Activated T-helper 1 cell treated with anti-CD3 and anti-CD28 coated beads, Interleukin-12 subunit alpha, Interleukin-12 subunit beta, Interleukin-2, Interleukin-4 antibody, amounts not matched to agents 30 ng/mL and 10 ng/mL and 1 ng/mL, durations not matched to agents 14 hours and 24 hours and 36 hours (primary cell): ENCODE data around the gene CELA1. TPM values are rescaled to one million over a fixed set of nuclear protein-coding genes. Genes with fewer than 3 reads are reported as not detected.

ENCODE experiments used
- DNase-seq: peaks from one replicate; pipeline ENCODE4 v3.0.0; 2021; ENCODE audit warnings: low spot score
- H3K27ac Mint-ChIP-seq: one replicate; pipeline ENCODE4 v1.8.0; 2021; ENCODE audit warnings: mild to moderate bottlenecking, mixed read lengths
- H3K27me3 Mint-ChIP-seq: one replicate; pipeline ENCODE4 v1.8.0; 2022; ENCODE audit warnings: mild to moderate bottlenecking, moderate library complexity, mixed read lengths; ENCODE audit not compliant: insufficient read depth
- H3K36me3 Mint-ChIP-seq: one replicate; pipeline ENCODE4 v1.8.0; 2021; ENCODE audit warnings: low read depth, mixed read lengths
- H3K4me1 Mint-ChIP-seq: one replicate; pipeline ENCODE4 v1.8.0; 2021; ENCODE audit warnings: low read depth, mixed read lengths
- H3K4me3 Mint-ChIP-seq: one replicate; pipeline ENCODE4 v1.8.0; 2021; ENCODE audit warnings: mild to moderate bottlenecking, moderate library complexity, mixed read lengths
- H3K9me3 Mint-ChIP-seq: one replicate; pipeline ENCODE4 v1.8.0; 2021; ENCODE audit warnings: mixed read lengths
- intact Hi-C: fragments of 100-400 bp; cut with micrococcal nuclease; formaldehyde crosslinking; loops from one replicate; pipeline ENCODE4 v1.15.1; 2024
- total RNA-seq: library from RNA; stranded (reverse); gene quantifications from 2 replicates; pipeline ENCODE4 v1.2.3, GENCODE V29; 2022

The CELA1 gene
- total RNA-seq, 1 donor from 2014 or later = not detected

GRCh38 chr12:51370667-51371066 is 24.2 kb upstream of the CELA1 start:
- Mint-ChIP-seq H3K9me3 (no peaks in the 10 kb centered on the region), H3K36me3 (peaks cover 6% of the 10 kb centered on the region), H3K27ac (no peak overlapping the region), H3K4me1 (peaks cover 71% of the 10 kb centered on the region), H3K4me3 (no peak overlapping the region), H3K27me3 (peaks cover 9% of the 10 kb centered on the region)
- intact Hi-C loops = no loop called here
- no peak for DNase-seq

- peaks cover 7% of the 10 kb centered on the region for H3K27me3 Mint-ChIP-seq
- H3K9me3 Mint-ChIP-seq = no peaks in the 10 kb centered on the region
- peak overlapping the region; percentile 56 for H3K4me3 Mint-ChIP-seq
- peaks cover 6% of the 10 kb centered on the region for H3K36me3 Mint-ChIP-seq
- H3K27ac Mint-ChIP-seq = peak overlapping the region; percentile 70
- intact Hi-C loops = loop anchor here (1.0 to 5.0 kb wide), 9 partner anchors 22 to 602 kb away; partner anchors contain the start of genes ACVR1B, BIN2, DAZAP2 and GALNT6
- peaks cover 71% of the 10 kb centered on the region for H3K4me1 Mint-ChIP-seq
- no peak for DNase-seq
These were observed 23.1 kb upstream of the CELA1 start for GRCh38 chr12:51369581-51369980.

GRCh38 chr12:51368640-51369517 is 22.4 kb upstream of the CELA1 start:
- Mint-ChIP-seq H3K9me3 (no peaks in the 10 kb centered on the region), H3K27ac (peak overlapping the region; percentile 70), H3K4me1 (peaks cover 67% of the 10 kb centered on the region), H3K4me3 (peak overlapping the region; percentile 56), H3K36me3 (peaks cover 5% of the 10 kb centered on the region), H3K27me3 (peaks cover 7% of the 10 kb centered on the region)
- intact Hi-C loops = loop anchor here (1.0 to 5.0 kb wide), 10 partner anchors 22 to 602 kb away; partner anchors contain the start of genes ACVR1B, BIN2, DAZAP2 and GALNT6
- peak; percentile 89 for DNase-seq

- Mint-ChIP-seq H3K4me1 (peaks cover 43% of the 10 kb centered on the region), H3K36me3 (peaks cover 4% of the 10 kb centered on the region), H3K27me3 (peaks cover 11% of the 10 kb centered on the region), H3K9me3 (no peaks in the 10 kb centered on the region), H3K4me3 (no peak overlapping the region), H3K27ac (no peak overlapping the region)
- no peak for DNase-seq
- intact Hi-C loops = loop anchor here (5.0 kb wide), 2 partner anchors 117 to 587 kb away; partner anchors contain the start of gene ACVR1B
These were observed 18.8 kb upstream of the CELA1 start for GRCh38 chr12:51365276-51365675.

GRCh38 chr12:51364001-51364400 is 17.5 kb upstream of the CELA1 start:
- peaks cover 4% of the 10 kb centered on the region for H3K36me3 Mint-ChIP-seq
- H3K4me3 Mint-ChIP-seq = no peak overlapping the region
- H3K27ac Mint-ChIP-seq = no peak overlapping the region
- no peak for DNase-seq
- peaks cover 11% of the 10 kb centered on the region for H3K27me3 Mint-ChIP-seq
- no peaks in the 10 kb centered on the region for H3K9me3 Mint-ChIP-seq
- intact Hi-C loops = loop anchor here (5.0 kb wide), 1 partner anchor 837 kb away; no protein-coding TSS in a partner anchor
- H3K4me1 Mint-ChIP-seq = peaks cover 32% of the 10 kb centered on the region

DNA sequence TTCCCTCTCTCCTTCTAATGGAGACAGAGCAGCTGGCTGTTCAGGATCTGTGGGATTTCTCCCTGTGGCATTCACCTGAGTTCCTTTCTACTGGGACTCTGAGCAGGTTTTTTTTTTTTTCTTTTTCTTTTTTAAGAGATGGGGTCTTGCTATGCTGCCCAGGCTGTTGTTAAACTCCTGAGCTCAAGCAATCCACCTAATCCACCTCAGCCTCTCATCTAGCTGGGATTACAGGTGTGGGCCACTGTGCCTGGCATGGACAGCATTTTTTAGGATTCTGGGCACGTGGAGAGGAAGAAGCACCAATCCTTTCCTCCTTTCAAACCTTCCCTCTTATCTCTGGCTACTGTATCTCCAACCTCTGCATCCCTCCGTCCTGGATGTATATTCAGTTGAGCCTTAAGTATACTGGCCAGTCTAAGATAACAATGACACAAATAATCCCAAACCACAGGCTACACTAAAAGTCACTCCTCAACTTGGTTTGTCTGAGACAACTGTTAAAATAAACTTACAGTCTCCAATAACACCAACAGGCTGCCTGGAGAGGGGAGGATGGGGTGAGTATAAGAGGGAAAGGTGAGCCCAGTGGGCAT is 16.4 kb upstream of the CELA1 start:
- H3K27me3 Mint-ChIP-seq = peaks cover 9% of the 10 kb centered on the region
- H3K9me3 Mint-ChIP-seq = no peaks in the 10 kb centered on the region
- peaks cover 29% of the 10 kb centered on the region for H3K4me1 Mint-ChIP-seq
- peaks cover 5% of the 10 kb centered on the region for H3K36me3 Mint-ChIP-seq
- H3K27ac Mint-ChIP-seq = no peak overlapping the region
- intact Hi-C loops = loop anchor here (5.0 kb wide), 1 partner anchor 836 kb away; no protein-coding TSS in a partner anchor
- DNase-seq = no peak
- no peak overlapping the region for H3K4me3 Mint-ChIP-seq

GRCh38 chr12:51362307-51362706 is 15.8 kb upstream of the CELA1 start:
- Mint-ChIP-seq H3K9me3 (no peaks in the 10 kb centered on the region), H3K27me3 (peaks cover 5% of the 10 kb centered on the region), H3K36me3 (peaks cover 2% of the 10 kb centered on the region), H3K4me3 (no peak overlapping the region), H3K4me1 (peaks cover 29% of the 10 kb centered on the region), H3K27ac (no peak overlapping the region)
- no peak for DNase-seq
- intact Hi-C loops = loop anchor here (5.0 kb wide), 1 partner anchor 835 kb away; no protein-coding TSS in a partner anchor

DNA sequence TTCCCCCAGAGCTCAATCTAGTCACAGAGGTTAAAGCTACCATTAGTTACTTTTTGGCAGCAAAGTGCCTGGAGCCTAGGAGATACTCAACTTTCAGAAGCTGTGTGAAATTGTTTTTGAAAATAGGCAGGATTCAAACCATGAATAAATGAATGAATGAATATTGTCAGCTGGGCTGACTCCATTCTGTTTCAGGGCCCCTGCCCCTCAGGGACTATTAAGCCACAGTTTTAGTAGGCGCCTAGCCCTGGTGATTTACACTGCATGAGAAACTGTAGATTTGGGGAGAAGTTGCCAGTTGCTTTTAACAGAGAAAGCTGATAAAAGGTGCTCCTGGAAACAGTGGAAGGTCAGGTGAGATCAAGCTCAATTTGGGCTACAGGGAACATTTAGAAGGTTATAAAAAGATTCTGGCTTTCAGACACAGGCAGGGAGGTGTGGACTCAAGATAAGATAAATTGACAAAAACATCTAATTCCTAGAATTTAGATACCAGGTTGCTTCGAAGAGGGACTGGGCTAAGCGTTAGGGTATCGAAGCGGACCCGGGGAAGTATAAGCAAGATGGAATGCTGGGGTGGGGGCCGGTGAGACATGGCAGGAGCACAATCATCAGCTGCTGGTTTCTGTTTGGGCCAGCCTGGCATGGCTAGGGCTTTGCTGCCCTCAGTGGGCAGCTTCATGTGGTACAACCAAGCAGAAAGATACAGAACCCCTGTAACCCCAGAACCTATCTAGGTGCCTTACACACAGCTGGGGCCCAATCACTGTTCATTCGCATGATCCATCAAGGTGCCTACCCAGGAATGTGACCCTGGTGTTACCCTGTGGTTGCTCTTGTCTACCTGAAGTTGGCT is 14.9 kb upstream of the CELA1 start:
- Mint-ChIP-seq H3K27ac (no peak overlapping the region), H3K9me3 (no peaks in the 10 kb centered on the region), H3K4me3 (no peak overlapping the region), H3K4me1 (peaks cover 34% of the 10 kb centered on the region), H3K36me3 (peaks cover 5% of the 10 kb centered on the region), H3K27me3 (peaks cover 5% of the 10 kb centered on the region)
- no peak for DNase-seq
- intact Hi-C loops = loop anchor here (5.0 kb wide), 1 partner anchor 834 kb away; no protein-coding TSS in a partner anchor

DNA sequence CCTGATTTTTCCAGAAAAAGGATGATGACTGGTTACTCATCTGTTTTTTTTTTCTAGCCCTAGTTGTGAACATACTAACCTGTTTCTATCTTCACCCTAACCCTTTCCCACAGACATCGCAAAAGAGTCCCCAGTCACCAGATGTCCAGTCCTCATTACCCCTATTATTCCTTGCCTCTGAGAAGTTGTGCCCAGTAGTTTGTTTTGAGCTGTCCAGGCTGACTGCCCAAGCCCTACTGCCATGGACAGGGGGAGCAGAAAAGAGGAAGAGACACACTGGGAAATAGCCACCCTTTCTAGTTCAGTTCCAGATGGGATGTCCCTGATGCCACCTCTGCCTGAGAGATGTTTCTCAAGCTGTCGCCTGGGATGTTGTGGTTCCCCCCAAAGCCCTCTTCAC is 13.8 kb upstream of the CELA1 start:
- Mint-ChIP-seq H3K36me3 (peaks cover 5% of the 10 kb centered on the region), H3K27ac (no peak overlapping the region), H3K9me3 (no peaks in the 10 kb centered on the region), H3K4me1 (peaks cover 24% of the 10 kb centered on the region), H3K27me3 (peaks cover 5% of the 10 kb centered on the region), H3K4me3 (no peak overlapping the region)
- no peak for DNase-seq
- intact Hi-C loops = loop anchor here (5.0 kb wide), 1 partner anchor 833 kb away; no protein-coding TSS in a partner anchor

DNA sequence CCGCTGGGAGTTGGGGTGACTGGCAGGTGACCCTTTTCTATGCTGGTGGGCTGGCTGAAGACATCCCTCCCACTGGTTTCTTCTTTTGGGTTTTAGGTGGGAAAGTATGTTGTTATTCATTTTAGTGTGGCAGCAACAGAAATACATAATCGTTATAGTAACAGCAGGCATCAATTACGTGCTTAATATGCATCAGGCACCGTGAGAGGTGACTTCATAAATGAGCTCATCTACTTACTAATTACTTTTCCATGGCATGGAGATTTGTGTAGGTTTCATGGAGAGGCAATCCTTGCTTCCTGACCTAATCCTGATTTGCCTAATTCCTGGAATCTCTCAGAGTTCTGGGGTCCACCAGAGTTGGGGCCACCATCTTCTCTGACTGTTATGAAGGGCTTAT is 13.4 kb upstream of the CELA1 start:
- Mint-ChIP-seq H3K4me1 (peaks cover 22% of the 10 kb centered on the region), H3K36me3 (peaks cover 5% of the 10 kb centered on the region), H3K27me3 (peaks cover 5% of the 10 kb centered on the region), H3K4me3 (no peak overlapping the region), H3K9me3 (no peaks in the 10 kb centered on the region), H3K27ac (no peak overlapping the region)
- no peak for DNase-seq
- intact Hi-C loops = loop anchor here (5.0 kb wide), 1 partner anchor 833 kb away; no protein-coding TSS in a partner anchor

- intact Hi-C loops = no loop called here
These were observed 12.0 kb upstream of the CELA1 start for GRCh38 chr12:51358496-51358895.

DNA sequence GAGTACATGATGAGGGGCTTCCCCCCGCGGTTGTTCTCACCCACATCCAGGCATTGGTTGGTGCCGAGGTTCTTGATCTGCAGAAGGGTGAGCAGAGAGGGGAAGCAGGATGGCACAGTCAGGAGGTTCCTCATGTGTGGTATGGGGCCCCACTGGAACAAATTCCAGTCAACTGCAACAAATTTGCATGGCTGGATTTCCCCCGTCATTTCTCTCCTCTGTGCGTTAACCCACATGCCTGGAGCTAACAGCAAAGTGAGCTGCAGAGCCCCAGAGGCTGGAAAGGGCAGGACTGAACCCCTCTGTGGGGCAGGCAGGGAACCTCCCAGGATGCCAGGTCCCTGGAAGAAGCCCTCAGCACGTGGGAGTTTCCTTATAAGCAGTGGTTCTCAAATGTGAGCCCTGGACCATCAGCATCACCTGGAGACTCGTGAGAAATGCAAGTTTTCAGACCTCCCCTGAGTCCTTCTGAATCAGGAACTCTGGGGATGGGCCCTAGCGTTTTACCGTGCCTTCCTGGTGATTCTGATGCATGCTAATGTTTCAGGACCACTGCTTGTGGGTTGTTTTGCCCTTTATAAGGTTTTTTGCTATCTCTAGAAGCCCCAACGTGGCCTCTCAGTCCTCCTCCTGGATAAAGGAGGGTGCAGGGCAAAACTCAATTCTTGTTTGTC is 11.0 kb upstream of the CELA1 start:
- DNase-seq = no peak
- Mint-ChIP-seq H3K4me3 (peak overlapping the region; percentile 37), H3K36me3 (peaks cover 5% of the 10 kb centered on the region), H3K27ac (peak overlapping the region; percentile 63), H3K27me3 (peaks cover 5% of the 10 kb centered on the region), H3K9me3 (no peaks in the 10 kb centered on the region), H3K4me1 (peaks cover 19% of the 10 kb centered on the region)
- intact Hi-C loops = no loop called here

More at GRCh38 chr12:51358496-51358895, 12.0 kb upstream of the CELA1 start:
- Mint-ChIP-seq H3K9me3 (no peaks in the 10 kb centered on the region), H3K36me3 (peaks cover 5% of the 10 kb centered on the region), H3K27me3 (peaks cover 5% of the 10 kb centered on the region), H3K4me1 (peaks cover 19% of the 10 kb centered on the region), H3K27ac (no peak overlapping the region), H3K4me3 (no peak overlapping the region)
- DNase-seq = no peak
